Choroid plexus epithelial cell (primary cell): ENCODE measurements around the gene CHMP1A.
"Not testable (repeated sequence)": the region's sequence is repeated elsewhere in the genome, so short reads cannot be mapped to it uniquely, and the experiment has no call there.

Source experiments
- DNase-seq: peaks from one replicate; pipeline ENCODE4 v3.0.0-alpha.2; 2010; ENCODE audit warnings: low read depth
- H3K4me3 ChIP-seq: 2 replicates; pipeline ENCODE4 v1.5.1; 2011; ENCODE audit warnings: low read depth, mild to moderate bottlenecking, control low read depth, low read length, moderate library complexity
- TF ChIP-seq, protein P1 (sequence below): conservative IDR thresholded peaks from 2 replicates; pipeline ENCODE4 v1.5.1; 2011; ENCODE audit warnings: low read depth, mild to moderate bottlenecking, control low read depth, inconsistent platforms, low read length, moderate library complexity

CHMP1A gene

DNA sequence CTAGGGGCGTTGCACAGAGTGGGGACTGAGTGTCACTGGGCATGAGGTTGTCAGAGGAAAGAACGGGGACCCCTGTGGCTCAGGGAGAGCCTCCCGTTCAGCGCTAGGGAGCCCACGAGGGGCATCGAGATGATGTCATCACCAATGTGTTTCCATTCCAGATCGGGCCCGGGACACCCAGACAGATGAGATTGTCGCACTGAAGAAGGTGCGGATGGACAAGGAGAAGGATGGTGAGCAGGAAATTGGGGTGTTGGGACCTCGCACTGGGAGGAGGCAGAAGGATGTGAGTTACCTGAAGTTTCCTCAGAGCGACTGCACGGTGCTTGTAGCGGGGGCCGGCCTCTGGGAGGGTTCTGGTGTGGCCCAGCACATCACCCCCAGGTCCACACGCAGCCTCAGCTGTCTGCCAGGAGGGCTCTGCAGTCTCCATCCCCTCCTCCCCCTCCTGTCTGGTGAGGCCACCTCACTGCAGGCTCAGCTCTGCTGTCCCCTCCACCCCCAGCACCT lies 32.9 kb upstream of the CHMP1A start:
- no peak for DNase-seq
- H3K4me3 ChIP-seq = no peak overlapping the region
- TF ChIP-seq, protein P1, sequence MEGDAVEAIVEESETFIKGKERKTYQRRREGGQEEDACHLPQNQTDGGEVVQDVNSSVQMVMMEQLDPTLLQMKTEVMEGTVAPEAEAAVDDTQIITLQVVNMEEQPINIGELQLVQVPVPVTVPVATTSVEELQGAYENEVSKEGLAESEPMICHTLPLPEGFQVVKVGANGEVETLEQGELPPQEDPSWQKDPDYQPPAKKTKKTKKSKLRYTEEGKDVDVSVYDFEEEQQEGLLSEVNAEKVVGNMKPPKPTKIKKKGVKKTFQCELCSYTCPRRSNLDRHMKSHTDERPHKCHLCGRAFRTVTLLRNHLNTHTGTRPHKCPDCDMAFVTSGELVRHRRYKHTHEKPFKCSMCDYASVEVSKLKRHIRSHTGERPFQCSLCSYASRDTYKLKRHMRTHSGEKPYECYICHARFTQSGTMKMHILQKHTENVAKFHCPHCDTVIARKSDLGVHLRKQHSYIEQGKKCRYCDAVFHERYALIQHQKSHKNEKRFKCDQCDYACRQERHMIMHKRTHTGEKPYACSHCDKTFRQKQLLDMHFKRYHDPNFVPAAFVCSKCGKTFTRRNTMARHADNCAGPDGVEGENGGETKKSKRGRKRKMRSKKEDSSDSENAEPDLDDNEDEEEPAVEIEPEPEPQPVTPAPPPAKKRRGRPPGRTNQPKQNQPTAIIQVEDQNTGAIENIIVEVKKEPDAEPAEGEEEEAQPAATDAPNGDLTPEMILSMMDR = no peak

DNA sequence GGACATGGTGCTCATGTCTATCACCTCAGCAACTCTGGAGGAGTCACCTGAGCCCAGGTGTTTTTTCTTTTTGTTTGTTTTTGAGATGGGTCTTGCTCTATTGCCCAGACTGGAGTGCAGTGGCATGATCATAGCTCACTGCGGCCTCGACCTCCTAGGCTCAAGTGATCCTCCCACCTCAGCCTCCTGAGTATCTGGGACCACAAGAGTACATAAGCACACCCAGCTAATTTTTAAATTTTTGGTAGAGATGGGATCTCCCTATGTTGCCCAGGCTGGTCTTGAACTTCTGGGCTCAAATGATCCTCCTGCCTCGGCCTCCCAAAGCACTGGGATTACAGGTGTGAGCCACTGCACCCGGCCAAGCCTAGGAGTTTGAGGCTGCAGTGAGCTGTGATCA lies 32.1 kb upstream of the CHMP1A start:
- not testable (repeated sequence) for H3K4me3 ChIP-seq, DNase-seq

DNA sequence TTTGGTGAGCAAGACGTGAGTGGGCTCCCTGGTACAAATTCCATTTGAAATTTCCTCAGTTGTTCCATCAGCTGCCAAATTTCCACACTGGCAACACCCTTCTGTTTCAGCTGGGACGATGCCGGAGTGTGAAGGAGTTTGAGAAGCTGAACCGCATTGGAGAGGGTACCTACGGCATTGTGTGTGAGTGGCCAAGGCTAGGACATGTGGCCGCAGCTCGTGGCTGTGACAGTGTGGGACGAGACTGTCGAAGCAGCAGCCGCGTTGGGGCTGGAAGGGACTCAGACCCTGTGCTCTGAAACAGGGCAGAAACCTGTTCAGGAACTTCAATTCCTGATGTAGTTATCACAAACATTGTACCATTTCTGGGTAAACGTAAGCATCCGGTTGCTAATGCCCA lies 31.6 kb upstream of the CHMP1A start:
- H3K4me3 ChIP-seq = no peak overlapping the region
- TF ChIP-seq, protein P1 = no peak
- DNase-seq = no peak

DNA sequence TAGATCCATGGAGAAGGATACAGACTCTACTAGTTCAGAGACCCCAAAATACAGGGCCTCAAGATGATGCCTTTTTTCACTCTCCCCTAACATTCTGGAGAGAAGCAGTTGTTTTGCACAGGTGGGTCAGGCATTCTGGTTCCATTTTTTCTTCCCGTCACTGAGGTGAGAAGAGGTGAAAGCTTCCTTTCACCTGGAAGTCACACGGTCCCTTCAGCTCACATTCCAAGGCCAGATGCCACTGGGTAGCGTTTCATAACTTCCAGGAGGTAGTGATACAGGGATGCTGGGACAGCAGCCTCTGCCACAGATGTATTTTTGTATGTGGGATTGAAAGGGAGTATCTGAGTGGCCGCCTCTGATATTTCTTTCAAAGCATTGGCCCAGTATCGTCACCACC lies 30.9 kb upstream of the CHMP1A start:
- DNase-seq = no peak
- TF ChIP-seq, protein P1 = no peak
- H3K4me3 ChIP-seq = no peak overlapping the region

DNA sequence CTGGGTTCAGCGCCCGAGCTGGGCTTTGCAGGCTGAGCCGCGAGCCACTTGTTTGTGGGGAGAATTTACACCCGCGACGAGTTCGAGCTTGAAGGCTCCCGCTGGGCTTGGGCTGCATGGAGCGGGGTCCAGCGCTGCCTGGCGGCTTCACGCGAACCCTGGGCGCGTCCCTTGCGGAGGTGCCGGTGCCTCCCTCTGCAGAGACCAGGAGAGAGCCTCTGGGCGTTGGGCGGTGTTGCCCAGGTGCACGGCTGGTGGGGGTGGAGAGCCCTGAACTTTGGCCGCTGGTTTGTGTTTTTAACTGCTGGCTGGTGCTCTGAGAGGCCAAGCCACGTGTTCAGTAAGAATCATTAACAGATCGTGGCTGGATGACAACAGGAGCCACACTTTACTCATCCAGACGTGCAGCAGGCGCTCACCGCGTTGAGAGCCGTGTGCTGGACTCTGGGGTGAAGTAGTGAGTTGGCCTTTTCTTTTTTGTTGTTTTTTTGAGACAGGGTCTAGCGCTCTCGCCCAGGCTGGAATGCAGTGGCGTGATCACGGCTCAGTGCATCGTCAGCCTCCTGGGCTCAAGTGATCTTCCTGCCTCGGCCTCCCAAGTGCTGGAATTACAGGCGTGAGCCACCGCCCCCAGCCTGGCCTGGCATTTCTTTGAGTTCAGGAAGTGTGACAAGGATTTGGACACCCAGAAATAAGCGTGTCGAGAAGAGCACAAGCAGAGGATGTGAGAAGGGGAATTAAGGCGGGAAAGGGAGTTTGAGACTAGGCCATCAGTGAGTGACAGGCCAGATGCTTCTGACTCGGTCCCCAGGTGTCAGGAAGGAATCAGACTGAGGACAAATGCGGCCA lies 29.8 kb upstream of the CHMP1A start:
- peak overlapping the region; percentile 95 for H3K4me3 ChIP-seq
- TF ChIP-seq, protein P1 = peak; percentile 21
- peak; percentile 63 for DNase-seq

DNA sequence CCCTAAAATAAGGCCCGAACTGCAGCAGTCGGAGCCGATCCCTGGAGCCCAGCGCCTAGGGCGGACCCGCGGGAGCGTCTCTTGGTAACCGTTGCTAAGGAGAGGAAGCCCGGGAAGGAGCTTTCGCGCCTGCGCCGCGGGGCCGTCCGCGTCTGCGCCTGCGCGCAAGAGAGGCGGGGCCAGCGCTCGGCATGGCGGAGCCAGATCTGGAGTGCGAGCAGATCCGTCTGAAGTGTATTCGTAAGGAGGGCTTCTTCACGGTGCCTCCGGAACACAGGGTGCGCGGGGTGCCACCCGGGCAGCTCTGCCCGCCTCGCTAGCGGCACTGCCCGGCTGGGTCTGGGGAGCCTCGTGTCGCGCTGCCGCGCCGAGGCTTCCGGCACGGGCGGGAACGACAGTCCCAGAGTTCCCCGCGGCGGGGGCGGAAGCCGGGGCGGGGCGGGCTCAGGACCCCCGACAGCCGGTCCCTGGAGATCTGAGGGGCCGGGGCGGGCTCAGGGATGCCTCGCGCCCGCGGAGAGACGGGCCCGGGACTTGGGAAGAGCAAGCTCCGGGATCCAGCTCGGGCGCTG lies 29.1 kb upstream of the CHMP1A start, which contains the start of gene CDK10:
TSS of gene CDK10 (plus strand) at position 170 of the 572 bp plus-strand sequence. CDS start at position 192, 22 bp downstream.
- peak within 1 kb of the TSS; percentile 95 for H3K4me3 ChIP-seq
- TF ChIP-seq, protein P1 = no peak
- DNase-seq = peak; percentile 89

DNA sequence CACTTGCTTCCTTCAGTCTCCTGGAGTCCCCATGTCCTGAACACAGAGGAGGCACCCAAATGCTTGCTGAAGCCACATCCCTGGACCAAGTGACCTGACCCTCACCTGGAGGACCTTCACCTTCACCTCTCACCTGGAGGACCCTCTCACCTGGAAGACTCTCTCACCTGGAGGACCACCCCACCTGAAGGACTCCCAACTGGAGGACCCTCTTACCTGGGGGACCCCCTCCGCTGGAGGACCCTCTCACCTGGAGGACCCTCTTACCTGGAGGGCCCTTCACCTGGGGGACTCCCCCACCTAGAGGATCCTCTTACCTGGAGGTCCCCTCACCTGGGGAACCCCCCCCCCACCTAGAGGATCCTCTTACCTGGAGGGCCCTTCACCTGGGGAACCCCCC lies 28.4 kb upstream of the CHMP1A start:
- DNase-seq = no peak
- H3K4me3 ChIP-seq = no peak overlapping the region
- TF ChIP-seq, protein P1 = no peak
